HepG2 (cell line): ENCODE measurements around the gene MEAF6. TPM values are rescaled to one million over a fixed set of nuclear protein-coding genes. Genes with fewer than 3 reads are reported as not detected.
A peak's percentile ranks its signal among the peaks of the same experiment; 100 is the strongest.

Source experiments
- CBX1 ChIP-seq: IDR thresholded peaks from one replicate; pipeline ENCODE4 v1.6.1; 2016; ENCODE audit warnings: antibody characterized with exemption, low read depth
- CSRNP2 ChIP-seq: sonication (generic); formaldehyde crosslinking; conservative IDR thresholded peaks from 2 replicates; pipeline ENCODE4 v1.8.0; 2022; ENCODE audit warnings: low read depth, missing genetic modification reagents
- ELF4 ChIP-seq: sonication (generic); formaldehyde crosslinking; IDR thresholded peaks from 2 replicates; pipeline ENCODE4 v1.5.0; 2020; ENCODE audit warnings: missing genetic modification reagents, mild to moderate bottlenecking, moderate library complexity, borderline replicate concordance
- HDAC1 ChIP-seq: sonication (generic); formaldehyde crosslinking; IDR thresholded peaks from 2 replicates; pipeline ENCODE4 v1.5.1; 2020; ENCODE audit warnings: mild to moderate bottlenecking, missing genetic modification reagents
- HIC2 ChIP-seq: sonication (generic); formaldehyde crosslinking; IDR thresholded peaks from 2 replicates; pipeline ENCODE4 v1.9.0; 2022; ENCODE audit warnings: low read depth, missing genetic modification reagents
- HNF1B ChIP-seq: sonication (generic); formaldehyde crosslinking; IDR thresholded peaks from 2 replicates; pipeline ENCODE4 v1.5.1; 2020; ENCODE audit warnings: mild to moderate bottlenecking, moderate library complexity, missing genetic modification reagents
- HNRNPK ChIP-seq: fragments of 200-400 bp; formaldehyde crosslinking; IDR thresholded peaks from 2 replicates; pipeline ENCODE4 v1.6.1; 2018; ENCODE audit warnings: low read length, low read depth, moderate library complexity, mild to moderate bottlenecking; ENCODE audit not compliant: poor library complexity, severe bottlenecking
- KDM1A ChIP-seq: IDR thresholded peaks from 2 replicates; pipeline ENCODE4 v1.6.1; 2016; ENCODE audit warnings: missing compliant biosample characterization
- KLF11 ChIP-seq: IDR thresholded peaks from 2 replicates; pipeline ENCODE4 v1.6.1; 2016; ENCODE audit warnings: missing compliant biosample characterization
- LRRFIP1 ChIP-seq: sonication (generic); formaldehyde crosslinking; conservative IDR thresholded peaks from 2 replicates; pipeline ENCODE4 v1.4.0; 2020; ENCODE audit warnings: missing genetic modification reagents
- MZF1 ChIP-seq: sonication (generic); formaldehyde crosslinking; IDR thresholded peaks from 2 replicates; pipeline ENCODE4 v1.8.1; 2023; ENCODE audit warnings: mild to moderate bottlenecking, missing genetic modification reagents, borderline replicate concordance
- NCOR1 ChIP-seq: fragments of 200-600 bp; sonication (generic); IDR thresholded peaks from 2 replicates; pipeline ENCODE4 v1.7.0; 2017; ENCODE audit warnings: antibody characterized with exemption, low read length, borderline replicate concordance
- POLR2A ChIP-seq, 2 experiments: IDR thresholded peaks; 2 replicates each; pipeline ENCODE4 v1.6.1; 2011; ENCODE audit warnings: low read depth in 2 of 2, low read length in 2 of 2, mild to moderate bottlenecking in 1 of 2, moderate library complexity in 1 of 2; ENCODE audit not compliant: insufficient read depth in 1 of 2
- RARA ChIP-seq: IDR thresholded peaks from 2 replicates; pipeline ENCODE4 v1.6.1; 2016; ENCODE audit warnings: missing genetic modification reagents, missing compliant biosample characterization
- SRSF1 ChIP-seq: fragments of 200-400 bp; formaldehyde crosslinking; optimal IDR thresholded peaks from 2 replicates; pipeline ENCODE3; 2017; ENCODE audit warnings: mild to moderate bottlenecking, low read depth, low read length, moderate library complexity
- TFE3 ChIP-seq: IDR thresholded peaks from 2 replicates; pipeline ENCODE4 v1.6.1; 2016
- ZNF253 ChIP-seq: sonication (generic); formaldehyde crosslinking; IDR thresholded peaks from 2 replicates; pipeline ENCODE4 v1.8.0; 2022; ENCODE audit warnings: mild to moderate bottlenecking, missing genetic modification reagents, borderline replicate concordance
- ZNF335 ChIP-seq: sonication (generic); formaldehyde crosslinking; IDR thresholded peaks from 2 replicates; pipeline ENCODE4 v1.4.0; 2020; ENCODE audit warnings: missing genetic modification reagents
- ZNF431 ChIP-seq: sonication (generic); formaldehyde crosslinking; IDR thresholded peaks from 2 replicates; pipeline ENCODE4 v1.9.0; 2022; ENCODE audit warnings: missing genetic modification reagents, low read depth, mild to moderate bottlenecking, borderline replicate concordance
- polyA plus RNA-seq, 8 experiments: library from polyadenylated mRNA; depleted of rRNA in 3 of 8; stranded (reverse) in 7 of 8; unstranded in 1 of 8; fragments of >200 nt; fragmentation: Illumina TruSeq in 4 of 8; extraction: Trizol in 4 of 8; gene quantifications; 2 replicates each; pipeline versions ENCODE4 v1.2.1 to v1.2.3, GENCODE V29; 2011 to 2016; ENCODE audit warnings: low read depth in 4 of 8, missing spikeins in 1 of 8, mixed read lengths in 1 of 8; ENCODE audit not compliant: insufficient read depth in 1 of 8
- total RNA-seq, 5 experiments: library from RNA; depleted of rRNA; stranded (reverse); fragments of >200 nt; fragmentation: Illumina TruSeq; extraction: Trizol; gene quantifications; 2 replicates each; pipeline ENCODE4 v1.2.3, GENCODE V29; 2016; ENCODE audit warnings: low read depth in 1 of 5

MEAF6 gene
- total and polyA plus RNA-seq, 2 of the 13 experiments (the other 11 are each of a cell fraction or from before 2014, with no cell fraction given) = 29.5 to 45.6 TPM

- peak; percentile 12; the same call in 1 of the 2 replicates for TF ChIP-seq HNF1B
- TF ChIP-seq MZF1 (CRISPR knock-in tag) = no peak
- TF ChIP-seq TFE3 (CRISPR knock-in tag) = no peak
- no peak for TF ChIP-seq HIC2 (CRISPR knock-in tag)
- no peak for TF ChIP-seq ELF4
- TF ChIP-seq SRSF1 = no peak
- TF ChIP-seq ZNF253 (CRISPR knock-in tag) = no peak; the same call in 1 of the 2 replicates
- no peak for TF ChIP-seq CBX1
- no peak for TF ChIP-seq CSRNP2 (CRISPR knock-in tag)
- TF ChIP-seq KDM1A (CRISPR knock-in tag) = no peak
- no peak for TF ChIP-seq ZNF431 (CRISPR knock-in tag)
- TF ChIP-seq HDAC1 (CRISPR knock-in tag) = no peak
- no peak for TF ChIP-seq ZNF335 (CRISPR knock-in tag)
- TF ChIP-seq RARA (CRISPR knock-in tag) = no peak
- TF ChIP-seq POLR2A (IDR thresholded peaks at IDR 0.05; ENCODE audit: insufficient read depth in 1 of 2, low read depth in 2 of 2, low read length in 2 of 2) = peak in 1 of 2 experiments; percentile 28; a peak in 2 of 4 replicates
- no peak for TF ChIP-seq NCOR1
- TF ChIP-seq LRRFIP1 (CRISPR knock-in tag) = no peak
- no peak for TF ChIP-seq KLF11
- TF ChIP-seq HNRNPK = peak; percentile 78
Observed at GRCh38 chr1:37474697-37475379, 39.7 kb downstream of the MEAF6 start (continued).
